Measurements from ENCODE around the gene UMOD.

The UMOD gene

DNA sequence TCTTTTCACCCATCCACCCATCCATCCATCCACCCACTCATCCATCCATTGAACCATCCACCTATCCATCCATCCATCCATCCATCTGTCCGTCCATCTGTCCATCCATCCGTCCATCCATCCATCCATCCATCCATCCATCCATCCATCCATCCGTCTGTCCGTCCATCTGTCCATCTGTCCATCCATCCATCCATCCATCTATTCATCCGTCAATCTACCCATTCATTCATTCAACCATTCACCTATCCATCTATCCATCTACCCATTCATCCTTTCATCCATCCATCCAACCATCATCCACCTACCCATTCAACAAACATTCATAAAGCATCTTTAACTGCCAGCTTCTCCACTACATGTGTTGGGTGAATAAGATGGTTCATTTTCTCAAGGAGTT, 54.1 kb downstream of the UMOD start:
- DNase-seq, result no peak

DNA sequence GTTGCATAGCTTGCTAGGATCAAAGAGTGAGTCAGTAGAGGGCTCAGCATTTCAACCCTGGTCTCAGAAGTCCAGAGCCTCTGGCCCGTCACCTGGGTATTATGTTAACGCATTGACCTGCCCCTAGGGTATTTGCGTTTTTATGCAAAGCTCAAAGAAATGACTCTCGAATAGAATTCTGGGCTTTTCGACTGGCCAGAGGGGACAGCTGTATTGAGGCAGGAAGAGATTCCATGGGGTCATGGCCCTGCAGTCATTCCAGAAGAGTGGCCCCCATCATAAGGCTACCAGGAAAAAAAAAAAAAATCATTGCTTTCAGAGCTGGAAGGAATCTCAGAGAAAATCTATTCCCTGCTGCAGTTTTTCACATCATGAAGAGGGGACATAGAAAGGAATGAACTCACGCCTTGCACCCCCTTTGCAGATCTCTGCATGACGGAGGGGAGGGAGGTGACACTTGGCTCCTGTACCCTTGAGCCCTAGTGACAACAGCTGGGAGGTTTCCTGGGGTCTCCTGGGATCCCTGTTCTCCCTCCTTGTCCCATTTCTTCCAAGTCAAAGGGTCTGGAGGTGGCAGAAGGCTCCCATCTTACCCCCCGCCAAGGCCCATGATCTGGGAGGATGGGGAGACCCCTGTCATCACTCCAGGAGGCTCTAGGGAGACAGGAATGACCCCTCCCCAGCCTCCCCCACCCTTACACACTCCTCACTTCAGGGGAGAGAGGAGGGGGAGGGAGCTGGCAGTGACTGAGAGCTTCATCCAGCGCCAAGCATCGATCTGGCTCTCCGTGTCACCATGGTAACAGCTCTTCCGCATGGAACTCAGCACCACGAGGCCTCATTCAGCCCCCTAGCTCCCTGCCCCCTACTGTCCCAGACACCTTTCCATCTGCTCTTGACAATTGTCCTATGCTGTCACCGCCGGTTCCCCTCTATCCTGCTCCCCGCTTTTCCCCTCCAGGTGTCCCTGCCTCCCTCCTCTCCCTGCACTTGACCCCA, 61.0 kb downstream of the UMOD start:
- no peak for DNase-seq

DNA sequence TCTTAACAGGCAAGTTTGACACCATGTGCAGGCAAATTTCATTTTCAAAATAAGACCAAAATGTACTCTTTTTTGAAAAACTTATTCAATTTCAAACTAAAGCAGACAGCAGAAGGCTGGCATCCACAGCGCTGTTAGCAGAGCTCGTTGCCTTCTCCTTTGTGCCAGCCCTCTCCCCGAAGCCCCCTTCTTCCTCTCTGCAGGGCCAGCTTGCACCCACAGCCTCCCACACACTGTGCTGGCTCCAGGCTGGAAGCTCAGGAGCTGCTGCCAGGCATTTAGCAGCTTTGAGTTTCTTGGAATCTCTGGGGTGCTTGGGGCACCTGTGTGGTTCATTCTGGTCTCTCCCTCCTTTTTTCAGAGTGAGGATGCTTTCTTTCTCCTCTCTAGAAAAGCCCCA, 62.9 kb downstream of the UMOD start:
- DNase-seq, result no peak

DNA sequence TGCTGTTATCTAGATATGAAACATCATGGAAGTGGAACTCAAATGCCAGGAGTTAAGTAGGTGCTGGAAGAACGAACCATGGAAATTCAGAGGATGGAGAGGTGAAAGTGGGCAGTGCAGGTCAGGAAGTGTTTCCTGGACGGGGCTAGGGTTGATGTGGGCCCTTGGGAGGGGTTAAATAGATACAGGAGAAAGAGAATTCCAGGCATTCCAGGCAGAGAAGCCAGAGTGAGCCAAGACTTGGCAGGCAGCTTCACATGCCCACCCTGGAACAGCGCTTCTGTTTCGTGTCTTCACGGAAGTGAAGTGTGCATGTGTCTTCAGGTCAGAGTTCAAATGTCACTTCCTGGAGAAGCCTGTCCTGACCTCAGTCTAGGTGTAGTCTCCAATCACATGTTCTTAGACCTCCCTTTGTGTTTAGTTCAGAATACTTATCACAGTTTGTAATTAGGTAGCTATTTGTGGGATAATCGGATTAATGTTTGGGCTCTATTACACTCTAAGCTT, 66.5 kb downstream of the UMOD start:
- no peak for DNase-seq
